HTERT RPE-1 (cell line): Measurements from ENCODE around the gene DNAJB4.
"Not testable (repeated sequence)": the region's sequence is repeated elsewhere in the genome, so short reads cannot be mapped to it uniquely, and the experiment has no call there.

ENCODE experiments used
- in situ Hi-C: fragments of 300-500 bp; cut with MboI; formaldehyde crosslinking; loops from 4 replicates; pipeline ENCODE4 v1.14.3; 2020; ENCODE audit warnings: low sequenced_read_pairs

The DNAJB4 gene

DNA sequence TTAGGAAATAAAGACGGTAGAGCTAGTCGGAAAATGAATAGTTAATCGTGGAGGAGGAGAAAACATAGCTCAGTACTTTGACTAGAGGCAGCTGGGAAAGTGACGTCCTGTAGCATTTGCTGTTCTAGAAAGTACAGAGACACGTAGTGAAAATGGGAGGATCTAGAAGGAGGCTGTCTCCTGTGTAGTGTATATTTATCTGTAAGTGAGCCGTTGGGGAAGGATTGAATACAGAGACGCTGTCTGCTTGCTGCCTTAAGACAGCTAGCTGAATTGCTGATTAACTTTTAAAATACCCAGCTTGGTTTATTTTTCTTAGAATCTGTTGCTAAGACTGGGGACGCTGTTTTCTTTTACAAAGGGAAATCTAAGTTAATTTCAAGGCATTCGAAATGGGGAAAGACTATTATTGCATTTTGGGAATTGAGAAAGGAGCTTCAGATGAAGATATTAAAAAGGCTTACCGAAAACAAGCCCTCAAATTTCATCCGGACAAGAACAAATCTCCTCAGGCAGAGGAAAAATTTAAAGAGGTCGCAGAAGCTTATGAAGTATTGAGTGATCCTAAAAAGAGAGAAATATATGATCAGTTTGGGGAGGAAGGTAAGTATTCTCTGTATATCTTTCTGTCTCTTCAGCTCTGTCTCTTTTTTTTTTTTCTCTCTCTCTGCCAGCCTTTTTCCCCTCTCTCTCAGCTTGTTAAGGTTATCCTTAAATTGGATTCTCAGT is at the start of gene DNAJB4:
Gene DNAJB4 (plus strand): TSS at position 221 of the 729 bp plus-strand sequence. CDS start 172 bp downstream, at position 393.
- in situ Hi-C loops, result no loop called here

DNA sequence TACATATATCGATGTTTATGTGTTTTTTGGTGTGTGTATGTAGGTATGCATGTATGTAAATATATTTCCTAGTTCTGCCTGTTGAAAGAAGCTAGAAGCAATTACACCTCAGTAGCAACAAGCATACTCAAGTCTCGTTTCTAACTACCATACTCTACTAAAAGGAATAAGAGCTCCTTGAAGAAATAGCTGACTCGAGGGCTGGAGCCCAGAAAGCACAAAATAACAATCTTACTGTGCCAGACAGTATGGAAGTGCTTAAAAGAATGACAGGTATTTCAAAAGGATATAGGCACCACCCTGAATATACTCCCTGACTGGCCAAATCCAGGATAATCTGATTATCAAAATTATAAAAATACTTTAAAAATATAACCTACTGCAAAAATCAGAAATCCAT is 49.0 kb upstream of the DNAJB4 start:
- in situ Hi-C loops, result no loop called here

DNA sequence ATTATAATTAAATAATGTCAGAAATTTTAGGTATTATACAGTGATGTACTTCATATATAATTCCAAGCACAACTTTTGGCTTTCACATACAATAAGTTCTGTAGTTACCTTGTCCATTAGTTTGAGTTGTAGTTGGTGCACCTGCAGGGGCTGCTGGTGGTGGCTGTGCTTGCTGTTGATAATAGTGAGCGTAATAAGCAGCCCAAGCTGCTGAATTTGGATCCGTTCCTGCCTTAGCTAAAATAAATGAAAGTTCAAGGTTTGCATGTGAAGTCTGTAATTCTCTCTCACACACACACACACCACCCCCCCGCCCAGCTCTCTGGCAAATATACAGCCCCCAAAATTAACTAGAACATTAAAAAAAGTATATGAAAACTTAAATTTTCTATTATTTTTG is 48.3 kb upstream of the DNAJB4 start:
- in situ Hi-C loops, result no loop called here

DNA sequence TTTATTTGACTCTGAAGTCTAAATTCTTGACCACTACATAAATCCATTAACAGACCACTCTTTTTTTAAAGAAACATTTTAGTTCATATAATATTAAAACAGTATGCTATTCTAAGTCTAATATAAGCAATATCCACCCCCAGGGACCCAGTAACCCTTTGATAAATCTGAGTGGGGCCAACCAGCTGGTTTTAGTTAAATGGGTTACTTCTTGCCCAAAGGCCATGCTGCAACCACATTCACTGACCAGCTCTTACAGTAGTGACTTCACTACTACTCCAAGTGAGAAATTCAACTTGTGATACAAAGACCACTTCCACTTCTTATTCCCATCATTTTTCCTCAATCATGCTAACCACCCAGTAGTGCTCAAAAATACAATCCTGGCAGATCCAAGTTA is 46.3 kb upstream of the DNAJB4 start:
- in situ Hi-C loops, result no loop called here

DNA sequence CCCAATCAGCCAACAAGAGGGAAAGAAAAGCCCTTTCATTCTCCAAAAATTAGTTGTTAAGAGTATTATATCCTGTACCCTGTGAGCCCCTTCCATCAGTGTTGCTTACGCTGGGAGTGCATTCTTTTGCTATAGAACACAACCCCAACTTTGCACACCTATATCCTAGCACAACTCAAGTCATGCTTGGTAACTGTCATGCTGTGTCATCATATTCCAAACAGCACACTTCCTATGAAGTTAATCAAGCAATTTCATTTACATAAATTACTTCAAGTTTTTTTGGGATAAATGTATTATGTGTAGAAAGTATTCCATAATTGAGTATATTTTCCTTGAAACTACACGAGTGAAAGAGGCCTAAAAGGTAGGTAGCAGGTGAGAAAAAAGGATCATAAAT is 45.9 kb upstream of the DNAJB4 start:
- in situ Hi-C loops, result no loop called here

DNA sequence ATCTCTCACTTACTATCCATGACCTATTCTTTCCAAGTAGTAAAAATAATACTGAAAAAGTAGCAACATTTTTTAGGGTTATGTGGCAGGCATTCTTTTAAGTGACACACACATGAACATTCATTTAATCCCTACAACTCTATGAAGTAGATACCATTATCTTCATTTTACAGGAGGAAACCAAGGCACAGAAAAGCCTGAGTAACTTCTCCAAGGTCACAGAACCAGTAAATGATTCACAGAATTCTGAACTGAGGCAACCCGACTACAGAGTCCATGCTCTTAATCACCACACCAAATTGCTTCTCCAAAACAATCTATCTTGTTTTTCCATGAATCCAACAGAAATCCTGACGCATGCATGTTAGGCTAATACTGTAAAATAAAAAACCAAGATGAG is 43.3 kb upstream of the DNAJB4 start:
- in situ Hi-C loops, result no loop called here

DNA sequence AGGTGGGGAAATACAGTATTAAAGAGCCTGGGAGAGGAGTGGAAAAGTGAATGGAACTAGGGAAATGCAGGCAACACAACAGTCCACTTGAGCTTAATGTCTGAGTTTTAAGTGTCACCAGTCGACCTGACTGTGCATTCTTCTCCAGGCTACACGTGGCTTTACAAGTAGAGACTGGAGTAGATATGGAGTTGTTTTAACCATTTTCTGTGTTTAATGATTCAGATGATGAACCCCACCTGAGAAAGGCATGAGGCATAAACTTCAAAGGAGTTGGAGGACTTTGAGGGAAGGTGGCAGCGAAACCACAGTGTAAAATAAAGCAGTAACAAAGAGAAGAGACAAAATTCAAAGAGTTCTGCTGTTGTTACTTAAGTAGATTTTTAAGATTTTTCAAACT is 38.4 kb upstream of the DNAJB4 start:
- in situ Hi-C loops, result no loop called here

DNA sequence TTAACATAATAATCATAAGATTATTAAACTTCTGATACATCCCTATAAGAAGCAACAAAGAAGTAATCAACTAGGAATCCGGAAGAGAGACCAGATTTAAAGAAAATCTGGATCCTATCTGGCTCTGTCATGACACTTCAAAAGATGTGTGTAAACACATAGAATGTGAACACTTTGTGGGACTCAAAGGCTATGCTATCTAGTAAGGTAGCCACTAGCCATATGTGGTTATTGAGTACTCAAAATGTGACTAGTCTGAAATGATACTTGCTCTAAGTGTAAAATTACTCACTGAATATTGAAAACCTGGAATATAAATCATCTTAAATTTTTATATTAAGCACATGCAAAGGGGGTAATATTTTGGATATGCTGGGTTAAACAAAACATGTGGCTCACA is 34.5 kb upstream of the DNAJB4 start:
- in situ Hi-C loops, result no loop called here

DNA sequence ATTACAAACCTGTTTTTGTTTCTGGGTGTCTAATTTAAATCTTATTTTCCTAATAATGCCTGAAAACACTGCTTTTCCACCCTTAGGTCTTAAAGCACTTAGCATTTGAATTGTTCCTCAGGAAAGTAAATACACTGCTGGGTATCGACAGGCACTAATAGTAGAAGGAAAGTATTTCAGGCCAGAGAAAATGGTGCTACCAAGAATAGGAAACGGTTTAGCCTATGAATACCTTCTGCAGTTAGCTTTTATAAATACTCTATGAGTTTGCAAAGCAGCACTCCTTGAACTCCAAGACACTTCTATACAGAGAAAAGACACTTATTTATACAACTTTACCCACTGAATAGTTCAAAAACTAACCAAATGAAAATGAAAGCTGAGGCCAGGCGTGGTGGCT is 32.7 kb upstream of the DNAJB4 start:
- in situ Hi-C loops, result no loop called here

DNA sequence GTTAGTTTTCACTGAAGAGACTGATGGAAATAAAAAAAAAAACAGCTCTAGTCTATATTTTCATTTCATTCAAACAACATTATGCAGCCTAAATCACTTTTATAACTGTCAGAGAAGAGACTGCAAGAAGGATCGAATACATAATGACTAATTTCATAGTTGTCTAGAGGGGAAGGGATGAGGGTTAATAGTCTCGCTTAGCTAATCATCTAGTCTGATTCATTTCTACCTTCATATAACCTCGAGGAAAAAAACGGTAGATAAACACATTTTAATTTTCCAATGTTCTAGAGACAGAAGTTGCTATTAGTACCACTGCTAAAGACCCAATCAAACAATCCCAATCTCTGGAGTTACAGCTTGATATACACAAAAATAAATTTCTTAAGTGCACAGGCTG is 29.4 kb upstream of the DNAJB4 start:
- in situ Hi-C loops, result no loop called here

DNA sequence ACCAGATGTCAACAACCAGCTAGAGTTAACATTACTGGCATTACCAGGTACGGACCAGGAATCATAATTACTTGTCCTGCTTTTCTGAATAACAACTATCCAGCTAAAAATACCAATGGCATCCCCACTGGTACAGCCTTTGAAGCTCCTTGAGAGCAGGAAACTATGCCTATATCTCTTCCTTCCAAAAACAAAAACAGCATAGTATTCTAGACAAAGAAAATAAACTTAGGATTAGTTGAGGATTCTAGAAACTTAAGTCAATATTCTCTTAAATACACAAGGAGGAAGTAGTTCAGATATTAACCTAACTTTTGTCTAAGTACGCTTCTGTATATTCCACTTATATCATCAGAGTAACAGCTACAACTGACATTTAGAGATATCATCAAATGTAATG is 28.8 kb upstream of the DNAJB4 start:
- in situ Hi-C loops, result no loop called here

DNA sequence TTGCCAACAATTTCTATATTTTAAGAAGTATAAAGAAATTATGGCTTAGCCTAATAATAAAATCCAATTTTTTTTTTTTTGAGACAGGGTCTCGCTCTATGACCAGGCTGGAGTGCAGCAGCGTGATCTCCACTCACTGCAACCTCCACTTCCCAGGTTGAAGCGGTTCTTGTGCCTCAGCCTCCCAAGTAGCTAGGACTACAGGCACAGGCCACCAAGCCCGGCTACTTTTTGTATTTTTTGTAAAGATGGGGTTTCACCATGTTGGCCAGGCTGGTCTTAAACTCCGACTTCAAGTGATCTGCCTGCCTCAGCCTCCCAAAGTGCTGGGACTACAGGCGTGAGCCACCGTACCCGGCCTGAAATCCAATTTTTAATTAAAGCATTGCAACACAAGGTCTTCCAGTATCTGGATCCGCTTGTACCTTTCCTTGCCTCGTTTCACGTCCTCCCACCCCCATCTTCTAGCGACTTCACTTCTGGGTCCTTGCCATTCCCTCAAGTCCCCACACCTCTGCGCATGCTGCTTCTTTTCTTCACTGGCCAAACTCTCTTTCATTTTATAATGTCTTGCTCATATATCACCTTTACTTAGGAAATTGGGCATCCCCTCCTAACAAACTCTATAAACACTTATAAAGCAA is 28.2 kb upstream of the DNAJB4 start:
- in situ Hi-C loops, result no loop called here

DNA sequence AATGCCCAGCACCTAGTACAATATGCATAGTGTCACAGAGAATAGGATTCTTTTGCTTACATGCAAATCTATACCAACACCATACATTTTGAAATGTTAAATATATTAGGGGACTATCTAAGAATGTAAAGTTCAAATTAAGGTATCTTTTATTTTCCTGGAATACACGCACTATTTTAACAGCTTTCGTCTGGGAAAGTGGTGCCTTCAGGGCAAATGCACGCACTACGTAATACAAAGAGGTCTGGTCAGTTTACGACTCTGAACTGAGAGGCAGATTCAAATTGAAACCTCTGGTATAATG is 26.8 kb upstream of the DNAJB4 start:
- in situ Hi-C loops, result no loop called here

DNA sequence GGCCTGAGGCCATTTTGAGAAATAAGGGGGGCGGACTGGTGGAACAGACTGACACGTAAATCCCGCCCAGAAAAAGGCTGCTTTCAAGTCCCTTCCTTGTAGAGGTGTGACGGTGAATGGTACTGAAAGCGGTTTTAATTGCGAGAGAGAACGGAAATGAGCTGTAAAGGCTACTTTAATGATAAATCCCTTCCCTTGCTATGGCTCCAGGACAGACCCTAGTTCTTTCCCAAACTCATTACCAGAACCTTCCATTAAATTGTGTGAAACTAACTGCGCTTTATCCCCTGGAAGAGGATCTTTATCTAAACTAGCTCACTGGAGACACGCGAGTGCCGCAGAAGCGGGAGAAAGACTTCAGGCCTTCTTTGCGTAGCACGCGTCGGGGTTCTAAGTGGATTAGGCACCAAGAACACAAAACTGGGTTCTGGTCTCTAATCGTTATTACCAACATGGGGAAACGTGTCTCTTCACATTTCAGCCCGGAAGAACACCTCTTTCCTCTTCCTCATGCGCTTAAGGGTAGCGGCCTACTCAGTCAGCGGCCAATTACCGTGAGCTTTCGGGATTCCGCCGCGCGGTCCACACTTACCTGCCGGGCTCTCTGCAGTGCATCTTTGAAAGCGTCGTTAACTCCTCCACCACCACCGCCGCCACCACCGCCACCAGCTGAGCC is 26.3 kb upstream of the DNAJB4 start:
- in situ Hi-C loops, result no loop called here

DNA sequence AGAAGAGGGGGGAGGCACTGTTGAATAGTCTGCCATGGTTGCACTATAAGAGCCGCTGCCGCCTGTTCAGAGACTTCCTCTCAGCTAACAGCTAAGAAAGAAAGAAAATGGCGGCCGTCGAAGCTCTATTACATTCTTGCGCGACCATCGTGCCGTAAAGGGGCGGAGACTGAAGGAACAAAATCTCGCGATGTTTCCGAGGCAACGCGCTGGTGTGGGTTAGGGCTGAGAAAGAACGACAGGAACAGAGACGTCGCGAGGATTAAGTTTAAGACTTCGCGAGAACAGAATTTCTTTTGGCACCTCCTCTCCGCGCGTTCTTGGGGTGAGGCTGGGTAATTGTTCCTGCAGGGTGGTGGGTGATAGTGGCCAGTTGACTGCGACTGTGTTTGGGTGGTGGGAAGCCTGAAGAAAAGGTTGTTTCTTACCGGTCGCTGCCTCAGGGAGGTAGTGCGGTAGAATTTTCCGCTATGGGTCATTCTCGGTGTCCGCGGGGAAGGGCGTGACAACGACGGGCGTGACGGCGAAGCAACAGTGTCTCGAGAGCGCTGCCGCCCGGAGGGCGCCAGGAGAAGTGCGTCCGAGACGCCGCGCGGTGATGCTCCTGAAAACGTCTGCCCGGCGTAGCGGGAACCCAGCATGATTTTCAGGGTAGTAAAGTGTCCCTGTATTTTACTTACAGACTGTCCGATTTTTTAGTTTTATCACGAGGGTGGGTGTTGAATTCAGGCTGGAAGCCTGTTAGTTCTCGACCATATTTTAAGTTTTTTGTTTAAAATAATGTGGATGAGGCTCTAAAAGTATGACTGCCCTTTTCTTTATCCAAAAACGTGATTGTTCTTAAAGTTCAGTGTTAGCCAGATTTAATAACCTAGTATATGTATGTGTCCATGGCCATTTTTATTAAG is 25.5 kb upstream of the DNAJB4 start, which contains the start of gene FUBP1:
Gene FUBP1 (minus strand): TSS at position 104 of the 908 bp plus-strand sequence. CDS start 68 bp downstream, at position 36.
- in situ Hi-C loops, result no loop called here

DNA sequence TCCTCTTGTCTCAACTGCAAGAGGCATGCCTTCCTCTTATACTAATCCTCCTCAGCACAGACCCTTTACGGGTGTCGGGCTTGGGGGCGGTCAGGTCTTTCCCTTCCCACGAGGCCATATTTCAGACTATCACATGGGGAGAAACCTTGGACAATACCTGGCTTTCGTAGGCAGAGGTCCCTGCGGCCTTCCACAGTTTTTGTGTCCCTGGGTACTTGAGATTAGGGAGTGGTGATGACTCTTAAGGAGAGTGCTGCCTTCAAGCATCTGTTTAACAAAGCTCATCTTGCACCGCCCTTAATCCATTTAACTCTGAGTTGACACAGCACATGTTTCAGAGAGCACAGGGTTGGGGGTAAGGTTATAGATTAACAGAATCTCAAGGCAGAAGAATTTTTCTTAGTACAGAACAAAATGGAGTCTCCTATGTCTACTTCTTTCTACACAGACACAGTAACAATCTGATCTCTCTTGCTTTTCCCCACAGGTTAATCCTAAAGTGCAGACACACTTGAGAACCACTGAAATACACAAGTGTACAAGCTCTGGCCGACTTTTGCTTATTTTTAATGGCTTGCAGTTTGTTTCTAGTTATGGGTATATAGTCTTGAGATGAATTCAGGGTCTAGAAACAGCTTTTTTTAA is 21.3 kb upstream of the DNAJB4 start:
- in situ Hi-C loops, result not testable (repeated sequence)

DNA sequence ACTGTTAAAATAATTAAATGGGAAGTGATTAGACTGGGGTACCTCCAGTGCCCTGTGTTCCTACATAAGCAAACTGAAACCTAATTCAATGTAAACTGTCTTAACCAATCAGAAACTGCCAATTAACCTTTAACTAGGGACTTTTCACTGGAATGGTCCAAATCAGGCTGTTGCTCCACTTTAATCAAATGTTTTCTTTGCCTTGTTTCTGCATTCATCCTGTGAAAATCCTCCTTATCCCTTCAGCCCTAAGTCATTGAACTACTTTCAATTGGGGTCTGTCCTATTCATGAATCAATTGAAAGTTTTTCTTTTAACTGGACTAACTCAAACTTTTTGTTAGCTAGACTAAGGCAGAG is 20.8 kb upstream of the DNAJB4 start:
- in situ Hi-C loops, result no loop called here

DNA sequence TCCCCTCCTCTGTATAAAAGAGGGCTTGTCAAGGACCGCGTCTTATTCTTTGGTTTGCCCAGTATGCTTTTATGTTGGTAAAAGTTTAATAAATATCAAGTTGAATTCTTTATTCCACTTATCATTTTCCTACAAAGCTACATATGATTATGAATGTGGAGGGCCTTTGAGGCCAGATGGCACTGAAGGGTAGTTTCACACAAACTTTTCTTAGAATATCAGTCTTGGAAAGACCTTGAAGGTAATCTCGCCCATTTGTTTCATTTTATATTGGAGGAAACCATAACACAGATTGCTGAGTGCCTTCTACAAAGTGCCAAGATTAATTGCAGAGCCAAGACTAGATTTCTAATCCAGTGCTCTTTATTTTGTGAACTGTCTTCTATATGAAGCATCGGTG is 20.1 kb upstream of the DNAJB4 start:
- in situ Hi-C loops, result no loop called here

DNA sequence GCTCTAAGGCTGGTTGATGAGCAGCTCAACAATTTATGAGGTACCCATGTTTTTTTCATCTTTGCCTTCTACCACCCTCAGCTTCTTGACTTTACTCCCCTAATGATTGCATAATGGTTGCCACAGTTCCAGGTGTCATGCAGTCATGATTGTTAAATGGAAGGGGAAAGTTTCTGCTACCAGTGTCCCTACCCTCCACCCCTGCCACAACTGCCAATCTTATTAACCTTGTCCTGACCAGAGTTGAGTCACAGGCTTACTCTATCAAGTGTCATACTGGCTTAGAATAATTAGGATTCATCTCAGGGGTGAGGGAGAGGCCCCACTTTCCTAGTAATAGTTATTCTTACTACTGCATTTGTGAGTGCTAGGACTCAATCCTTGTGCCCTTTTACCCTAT is 17.9 kb upstream of the DNAJB4 start:
- in situ Hi-C loops, result no loop called here

DNA sequence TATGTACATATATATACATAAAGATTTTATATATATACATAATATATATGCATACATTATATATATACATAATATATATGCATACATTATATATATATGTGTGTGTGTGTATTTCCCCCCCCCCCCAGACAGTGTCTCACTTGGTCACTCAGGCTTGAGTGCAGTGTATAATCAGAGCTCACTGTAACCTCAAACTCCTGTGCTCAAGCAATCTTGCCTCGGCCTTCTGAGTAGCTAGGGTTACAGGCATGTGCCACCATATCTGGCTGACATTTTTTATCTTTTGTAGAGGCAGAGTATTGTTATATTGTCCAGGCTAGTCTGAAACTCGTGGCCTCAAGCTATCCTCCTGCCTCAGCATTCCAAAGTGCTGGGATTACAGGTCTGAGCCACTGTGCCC is 16.8 kb upstream of the DNAJB4 start:
- in situ Hi-C loops, result no loop called here

DNA sequence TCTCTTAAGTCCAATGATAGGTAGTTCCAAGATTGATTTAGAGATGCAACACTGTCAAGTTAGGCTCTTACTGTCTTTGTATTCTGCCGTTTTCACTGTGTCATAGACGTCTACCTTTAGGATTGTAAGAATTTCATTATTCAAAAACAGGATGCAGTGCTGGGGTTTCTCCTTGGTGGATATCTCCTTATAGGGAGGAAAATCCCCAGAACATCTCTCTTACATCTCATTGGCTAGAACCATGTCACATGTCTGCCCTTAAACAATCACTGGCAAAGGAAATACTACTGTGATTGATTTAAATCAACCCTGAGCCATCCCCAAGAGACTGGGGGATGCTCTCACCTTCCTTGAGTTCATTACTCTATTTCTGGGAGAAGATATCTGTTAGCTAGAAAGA is 15.0 kb upstream of the DNAJB4 start:
- in situ Hi-C loops, result no loop called here
